Measurements from ENCODE around the gene SEMA5A.

- TF ChIP-seq SP1 (CRISPR knock-in tag; conservative IDR thresholded peaks at IDR 0.05) (no peak), TP53 (CRISPR knock-in tag; IDR thresholded peaks at IDR 0.05) (no peak), CTCF (IDR thresholded peaks at IDR 0.05) (no peak), ATF3 (CRISPR knock-in tag; conservative IDR thresholded peaks at IDR 0.05) (no peak), STAT6 (CRISPR knock-in tag; conservative IDR thresholded peaks at IDR 0.05; ENCODE audit: low read depth) (no peak), E2F1 (CRISPR knock-in tag; IDR thresholded peaks at IDR 0.05) (no peak), MAX (CRISPR knock-in tag; IDR thresholded peaks at IDR 0.05) (no peak), AR (CRISPR knock-in tag; IDR thresholded peaks at IDR 0.05) (no peak)
Observed at GRCh38 chr5:9201761-9202160, 344.1 kb downstream of the SEMA5A start.

Measured in WTC11 (cell line).